Endothelial cell (in vitro differentiated cells): ENCODE measurements around the gene SPCS3. TPM values are rescaled to one million over a fixed set of nuclear protein-coding genes. Genes with fewer than 3 reads are reported as not detected.

Experiments used
- DNase-seq: peaks from one replicate; pipeline ENCODE4 v3.0.0; 2021; ENCODE audit warnings: low spot score
- H3K27ac Mint-ChIP-seq: one replicate; pipeline ENCODE4 v1.8.0; 2021; ENCODE audit warnings: mixed read lengths, inconsistent platforms; ENCODE audit not compliant: unreplicated experiment
- H3K27me3 Mint-ChIP-seq: one replicate; pipeline ENCODE4 v1.8.0; 2021; ENCODE audit warnings: mild to moderate bottlenecking, moderate library complexity, mixed read lengths, inconsistent platforms; ENCODE audit not compliant: unreplicated experiment
- H3K36me3 Mint-ChIP-seq: one replicate; pipeline ENCODE4 v1.8.0; 2021; ENCODE audit warnings: mild to moderate bottlenecking, low read depth, mixed read lengths, inconsistent platforms; ENCODE audit not compliant: unreplicated experiment
- H3K4me1 Mint-ChIP-seq: one replicate; pipeline ENCODE4 v1.8.0; 2021; ENCODE audit warnings: mild to moderate bottlenecking, mixed read lengths, inconsistent platforms; ENCODE audit not compliant: unreplicated experiment
- H3K4me3 Mint-ChIP-seq: one replicate; pipeline ENCODE4 v1.8.0; 2021; ENCODE audit warnings: mild to moderate bottlenecking, mixed read lengths, inconsistent platforms; ENCODE audit not compliant: unreplicated experiment
- H3K9me3 Mint-ChIP-seq: one replicate; pipeline ENCODE4 v1.8.0; 2021; ENCODE audit warnings: mixed read lengths, inconsistent platforms; ENCODE audit not compliant: unreplicated experiment
- CTCF ChIP-seq: fragments of 200-600 bp; sonication (generic); IDR thresholded peaks from one replicate; pipeline ENCODE4 v1.5.0; 2021; ENCODE audit warnings: antibody characterized with exemption; ENCODE audit not compliant: unreplicated experiment
- total RNA-seq: library from RNA; stranded (reverse); fragmentation: NEBNext Ultra II Directional; extraction: Animal tissue kit (Norgen Biotek cat#: 25700); gene quantifications from one replicate; pipeline ENCODE4 v1.2.1, GENCODE V29; 2021; ENCODE audit not compliant: unreplicated experiment

SPCS3 gene
- total RNA-seq, 1 donor from 2014 or later: 173 TPM

- DNase-seq: no peak
- Mint-ChIP-seq H3K27ac (no peak overlapping the region), H3K4me3 (no peak overlapping the region), H3K9me3 (no peaks in the 10 kb centered on the region), H3K27me3 (no peaks in the 10 kb centered on the region), H3K4me1 (peaks cover 10% of the 10 kb centered on the region), H3K36me3 (no peaks in the 10 kb centered on the region)
- TF ChIP-seq CTCF: no peak
Observed at GRCh38 chr4:176287546-176287945, 32.2 kb upstream of the SPCS3 start.

GRCh38 chr4:176288020-176288419 is 31.7 kb upstream of the SPCS3 start:
- no peak for DNase-seq
- no peaks in the 10 kb centered on the region for H3K9me3 Mint-ChIP-seq
- no peaks in the 10 kb centered on the region for H3K36me3 Mint-ChIP-seq
- no peaks in the 10 kb centered on the region for H3K27me3 Mint-ChIP-seq
- H3K27ac Mint-ChIP-seq: no peak overlapping the region
- H3K4me1 Mint-ChIP-seq: peaks cover 10% of the 10 kb centered on the region
- no peak overlapping the region for H3K4me3 Mint-ChIP-seq
- no peak for TF ChIP-seq CTCF

- H3K27me3 Mint-ChIP-seq: no peaks in the 10 kb centered on the region
- peaks cover 10% of the 10 kb centered on the region for H3K4me1 Mint-ChIP-seq
- no peak overlapping the region for H3K27ac Mint-ChIP-seq
- H3K9me3 Mint-ChIP-seq: no peaks in the 10 kb centered on the region
- no peak for DNase-seq
- no peak overlapping the region for H3K4me3 Mint-ChIP-seq
- TF ChIP-seq CTCF: no peak
- no peaks in the 10 kb centered on the region for H3K36me3 Mint-ChIP-seq
Observed at GRCh38 chr4:176289561-176289960, 30.2 kb upstream of the SPCS3 start.

GRCh38 chr4:176290520-176290919 is 29.2 kb upstream of the SPCS3 start:
- H3K27me3 Mint-ChIP-seq: no peaks in the 10 kb centered on the region
- DNase-seq: no peak
- no peak overlapping the region for H3K4me3 Mint-ChIP-seq
- peaks cover 10% of the 10 kb centered on the region for H3K4me1 Mint-ChIP-seq
- H3K36me3 Mint-ChIP-seq: no peaks in the 10 kb centered on the region
- no peak for TF ChIP-seq CTCF
- H3K9me3 Mint-ChIP-seq: no peaks in the 10 kb centered on the region
- no peak overlapping the region for H3K27ac Mint-ChIP-seq

- no peaks in the 10 kb centered on the region for H3K9me3 Mint-ChIP-seq
- no peaks in the 10 kb centered on the region for H3K36me3 Mint-ChIP-seq
- no peak overlapping the region for H3K4me3 Mint-ChIP-seq
- H3K27ac Mint-ChIP-seq: no peak overlapping the region
- peaks cover 10% of the 10 kb centered on the region for H3K4me1 Mint-ChIP-seq
- TF ChIP-seq CTCF: no peak
- DNase-seq: no peak
- H3K27me3 Mint-ChIP-seq: no peaks in the 10 kb centered on the region
Observed at GRCh38 chr4:176291748-176292147, 28.0 kb upstream of the SPCS3 start.
